A549 (cell line): ENCODE results near the gene PAIP1. TPM values are rescaled to one million over a fixed set of nuclear protein-coding genes. Genes with fewer than 3 reads are reported as not detected.

Experiments used
- ATAC-seq, 2 experiments: fragments of 200-7000 bp in 1 of 2; fragments of >200 bp in 1 of 2; cut with Nextera tagmentation in 1 of 2; cut with Tn5 transposase in 1 of 2; 3 replicates each; pipeline versions ENCODE4 v1.8.0 to v1.9.1; 2018 to 2020; ENCODE audit warnings: mild to moderate bottlenecking in 1 of 2, moderate library complexity in 1 of 2
- CTCF ChIA-PET: fragments of 300-600 bp; sonication (Branson Sonifier 250); formaldehyde crosslinking; extraction: SDS; loops from one replicate; lab custom pipeline; 2021; ENCODE audit warnings: antibody characterized with exemption, inconsistent platforms; lab: Yijun Ruan, JAX
- POLR2A ChIA-PET: fragments of 350-600 bp; formaldehyde crosslinking; extraction: SDS; loops from one replicate; lab custom pipeline; 2021; ENCODE audit warnings: antibody characterized with exemption, inconsistent platforms; lab: Yijun Ruan, JAX
- DNase-seq, 2 experiments: peaks; one replicate each; pipeline versions ENCODE4 v3.0.0 to v3.0.0-alpha.2; 2011 to 2016; ENCODE audit warnings: low read depth in 1 of 2, low spot score in 1 of 2
- FAIRE-seq: peaks from 2 replicates; lab custom pipeline; 2011; peaks lifted over from hg19 to GRCh38; lab: Jason Lieb, UNC
- H3K27ac ChIP-seq, 2 experiments: fragments of >200 bp; sonication (Bioruptor Twin); formaldehyde crosslinking; 3 replicates each; pipeline ENCODE4 v1.5.1; 2016 to 2017
- H3K4me1 ChIP-seq: fragments of >200 bp; sonication (Bioruptor Twin); formaldehyde crosslinking; 3 replicates; pipeline ENCODE4 v1.6.1; 2016
- H3K4me2 ChIP-seq: fragments of >200 bp; sonication (Bioruptor Twin); formaldehyde crosslinking; 3 replicates; pipeline ENCODE4 v1.6.1; 2016
- H3K4me3 ChIP-seq: fragments of >200 bp; sonication (Bioruptor Twin); formaldehyde crosslinking; 3 replicates; pipeline ENCODE4 v1.5.1; 2016
- H3K9me3 ChIP-seq: fragments of >200 bp; sonication (Bioruptor Twin); formaldehyde crosslinking; 3 replicates; pipeline ENCODE4 v1.6.1; 2016
- CBX2 ChIP-seq: fragments of 200-600 bp; sonication (generic); IDR thresholded peaks from 2 replicates; pipeline ENCODE4 v1.6.1; 2016; ENCODE audit warnings: low read depth, mild to moderate bottlenecking, borderline replicate concordance
- CBX8 ChIP-seq: fragments of 200-600 bp; sonication (generic); IDR thresholded peaks from 2 replicates; pipeline ENCODE4 v1.6.1; 2016
- CEBPB ChIP-seq, 2 experiments: fragments of >200 bp in 1 of 2; sonication (Bioruptor Twin) in 1 of 2; formaldehyde crosslinking in 1 of 2; IDR thresholded peaks; 2 replicates each; pipeline ENCODE4 v1.6.1; 2012 to 2016
- CHD2 ChIP-seq: fragments of 150-350 bp; IDR thresholded peaks from 2 replicates; pipeline ENCODE4 v1.6.1; 2014; ENCODE audit warnings: low read length; ENCODE audit not compliant: partially characterized antibody
- CHD4 ChIP-seq: fragments of 200-600 bp; sonication (generic); IDR thresholded peaks from 2 replicates; pipeline ENCODE4 v1.6.1; 2016; ENCODE audit warnings: antibody characterized with exemption, mild to moderate bottlenecking, borderline replicate concordance
- E2F6 ChIP-seq: IDR thresholded peaks from 2 replicates; pipeline ENCODE4 v1.6.1; 2012; ENCODE audit warnings: low read depth, borderline replicate concordance
- FOSL2 ChIP-seq, 2 experiments: fragments of 450-650 bp in 1 of 2; fragments of >200 bp in 1 of 2; sonication (Bioruptor Twin) in 1 of 2; formaldehyde crosslinking; IDR thresholded peaks; 2 replicates each; pipeline versions ENCODE4 v1.5.0 to v1.6.1; 2016 to 2020; ENCODE audit warnings: mild to moderate bottlenecking in 1 of 2, moderate library complexity in 1 of 2
- GATA3 ChIP-seq: IDR thresholded peaks from 2 replicates; pipeline ENCODE4 v1.6.1; 2012; ENCODE audit warnings: borderline replicate concordance
- HDAC2 ChIP-seq: fragments of 200-600 bp; sonication (generic); IDR thresholded peaks from 2 replicates; pipeline ENCODE4 v1.6.1; 2016
- HEYL ChIP-seq: fragments of 250-450 bp; sonication (Bioruptor Pico); IDR thresholded peaks from 2 replicates; pipeline ENCODE4 v1.8.0; 2021; ENCODE audit warnings: mild to moderate bottlenecking, moderate library complexity
- HOXA7 ChIP-seq: fragments of 250-450 bp; sonication (Bioruptor Pico); IDR thresholded peaks from 2 replicates; pipeline ENCODE4 v1.5.0; 2020; ENCODE audit warnings: mild to moderate bottlenecking, moderate library complexity
- HOXB13 ChIP-seq: fragments of 250-450 bp; sonication (Bioruptor Pico); IDR thresholded peaks from 2 replicates; pipeline ENCODE4 v1.5.0; 2020; ENCODE audit warnings: low read depth, mild to moderate bottlenecking, moderate library complexity
- JUN ChIP-seq, 2 experiments: fragments of >200 bp; sonication (Bioruptor Twin); formaldehyde crosslinking; IDR thresholded peaks; 2 replicates in 1 of 2; 3 replicates in 1 of 2; pipeline ENCODE4 v1.6.1; 2016 to 2017
- KDM1A ChIP-seq: fragments of 200-600 bp; sonication (generic); IDR thresholded peaks from 2 replicates; pipeline ENCODE4 v1.6.1; 2016; ENCODE audit warnings: low read depth, mild to moderate bottlenecking
- MAFK ChIP-seq: fragments of 450-650 bp; IDR thresholded peaks from 2 replicates; pipeline ENCODE4 v1.6.1; 2014; ENCODE audit not compliant: partially characterized antibody
- MYC ChIP-seq: IDR thresholded peaks from 2 replicates; pipeline ENCODE4 v1.6.1; 2012; ENCODE audit warnings: mild to moderate bottlenecking, inconsistent platforms, low read length, improper control_type of control experiment, borderline replicate concordance
- NFE2L2 ChIP-seq: fragments of 150-350 bp; conservative IDR thresholded peaks from 2 replicates; pipeline ENCODE4 v1.6.1; 2014; ENCODE audit warnings: low read length
- NR3C1 ChIP-seq: fragments of >200 bp; sonication (Bioruptor Twin); formaldehyde crosslinking; IDR thresholded peaks from 3 replicates; pipeline ENCODE4 v1.6.1; 2017
- POLR2A ChIP-seq: IDR thresholded peaks from 2 replicates; pipeline ENCODE4 v1.6.1; 2012; ENCODE audit warnings: mild to moderate bottlenecking, low read length
- RAD21 ChIP-seq, 2 experiments: fragments of >200 bp in 1 of 2; sonication (Bioruptor Twin) in 1 of 2; formaldehyde crosslinking in 1 of 2; IDR thresholded peaks in 1 of 2; conservative IDR thresholded peaks in 1 of 2; 2 replicates in 1 of 2; 3 replicates in 1 of 2; pipeline ENCODE4 v1.6.1; 2012 to 2018; ENCODE audit warnings: inconsistent platforms in 1 of 2
- RCOR1 ChIP-seq: fragments of 150-350 bp; IDR thresholded peaks from 2 replicates; pipeline ENCODE4 v1.6.1; 2014; ENCODE audit warnings: antibody characterized with exemption, low read length, low read depth
- RFX5 ChIP-seq: fragments of 450-650 bp; IDR thresholded peaks from 2 replicates; pipeline ENCODE4 v1.7.1; 2014; ENCODE audit warnings: antibody characterized with exemption, mild to moderate bottlenecking, moderate library complexity
- SREBF2 ChIP-seq: fragments of 450-650 bp; IDR thresholded peaks from 2 replicates; pipeline ENCODE4 v1.6.1; 2014; ENCODE audit warnings: mild to moderate bottlenecking, moderate library complexity
- ZFP36 ChIP-seq: fragments of 450-650 bp; IDR thresholded peaks from 2 replicates; pipeline ENCODE4 v1.6.1; 2014; ENCODE audit warnings: borderline replicate concordance; ENCODE audit not compliant: partially characterized antibody
- ZSCAN20 ChIP-seq: fragments of 250-450 bp; sonication (Bioruptor Pico); IDR thresholded peaks from 2 replicates; pipeline ENCODE4 v1.8.0; 2022; ENCODE audit warnings: mild to moderate bottlenecking, moderate library complexity
- WGBS: methylation state at CpG from one replicate; pipeline ENCODE4 v1.1.6; 2017; ENCODE audit errors: missing lambda C conversion rate; 5-methylcytosine and 5-hydroxymethylcytosine counted together
- polyA plus RNA-seq, 4 experiments: library from polyadenylated mRNA; depleted of rRNA in 3 of 4; stranded (reverse); fragments of >200 nt; fragmentation: RNase III in 1 of 4; extraction: RNeasy Plus Mini Kit Qiagen cat#74134 plus additional on column Dnase treatment in 1 of 4; gene quantifications; 2 replicates in 3 of 4; 3 replicates in 1 of 4; pipeline ENCODE4 v1.2.3, GENCODE V29; 2011 to 2017

The PAIP1 gene
- polyA plus RNA-seq, 2 of the 4 experiments (the other 2 are of a cell fraction) = 89.6 to 188 TPM

- 0 out of 3 replicates have a peak, but pooled peaks cover 4% of the 10 kb centered on the region for H3K4me1 ChIP-seq
- 83% methylated on average over 5 of the region's 5 CpGs for WGBS
- CTCF ChIA-PET = interaction anchor here (1.6 kb wide), 1 partner anchor 87 kb away, joined by 4 read pairs; the partner anchor contains the start of gene TMEM267
- no peak overlapping the region for H3K4me3 ChIP-seq
- FAIRE-seq = no peak
- no peaks in the 10 kb centered on the region for H3K9me3 ChIP-seq
- DNase-seq = no peak
- no peak overlapping the region for H3K27ac ChIP-seq
- no peak for ATAC-seq
- TF ChIP-seq CEBPB (IDR thresholded peaks at IDR 0.05) (0 out of 4 replicates have a peak, but pooled peaks of 1 of the 2 experiments have one; percentile 12), RFX5 (no peak), CHD2 (no peak)
- TF ChIP-seq, all 56 proteins: peak for 1
- no peak overlapping the region for H3K4me2 ChIP-seq
- POLR2A ChIA-PET = interaction anchor here (0.6 kb wide), 1 partner anchor 29 kb away, joined by 3 read pairs; no protein-coding TSS in a partner anchor
Measured at GRCh38 chr5:43571237-43571636, 14.4 kb upstream of the PAIP1 start.

GRCh38 chr5:43570450-43571158, 13.7 kb upstream of the PAIP1 start:
- POLR2A ChIA-PET = interaction anchor here (0.6 kb wide), 1 partner anchor 28 kb away, joined by 3 read pairs; no protein-coding TSS in a partner anchor

GRCh38 chr5:43569236-43569746, 12.4 kb upstream of the PAIP1 start:
- 66% methylated on average over 4 of the region's 4 CpGs for WGBS
- no peak overlapping the region for H3K4me3 ChIP-seq
- ChIA-PET CTCF (no interaction called here), POLR2A (no interaction called here)
- H3K9me3 ChIP-seq = no peaks in the 10 kb centered on the region
- FAIRE-seq (no peak), ATAC-seq (no peak), DNase-seq (no peak)
- 0 out of 3 replicates have a peak, but pooled peaks cover 4% of the 10 kb centered on the region for H3K4me1 ChIP-seq
- no peak overlapping the region for H3K27ac ChIP-seq
- TF ChIP-seq ZFP36 = no peak
- no peak for TF ChIP-seq GATA3
- TF ChIP-seq CBX2 = no peak
- no peak for TF ChIP-seq HEYL (CRISPR knock-in tag)
- no peak for TF ChIP-seq KDM1A
- TF ChIP-seq MAFK = no peak
- no peak for TF ChIP-seq NFE2L2
- no peak for TF ChIP-seq JUN (IDR thresholded peaks at IDR 0.05)
- no peak for TF ChIP-seq HDAC2
- no peak for TF ChIP-seq E2F6
- TF ChIP-seq NR3C1 = no peak
- TF ChIP-seq RAD21 (conservative IDR thresholded peaks at IDR 0.05 in 1 of 2, IDR thresholded peaks at IDR 0.05 in 1 of 2) = no peak
- TF ChIP-seq CHD4 = no peak
- no peak for TF ChIP-seq SREBF2
- TF ChIP-seq POLR2A = no peak
- no peak for TF ChIP-seq CBX8
- TF ChIP-seq FOSL2 (IDR thresholded peaks at IDR 0.05) = no peak
- TF ChIP-seq FOSL2 (CRISPR knock-in tag; IDR thresholded peaks at IDR 0.05) = no peak
- TF ChIP-seq RCOR1 = no peak
- TF ChIP-seq MYC = no peak
- no peak overlapping the region for H3K4me2 ChIP-seq

More at GRCh38 chr5:43570450-43571158, 13.7 kb upstream of the PAIP1 start:
- 78% methylated on average over 8 of the region's 8 CpGs for WGBS
- ATAC-seq = no peak
- TF ChIP-seq MAFK = peak; percentile 18
- no peak for TF ChIP-seq HOXA7 (CRISPR knock-in tag)
- TF ChIP-seq RCOR1 = no peak
- no peak for TF ChIP-seq ZSCAN20 (CRISPR knock-in tag)
- no peak for TF ChIP-seq HOXB13
- TF ChIP-seq, all 56 proteins: peak for 1
- no peak overlapping the region for H3K4me3 ChIP-seq
- H3K4me1 ChIP-seq = 0 out of 3 replicates have a peak, but pooled peaks cover 4% of the 10 kb centered on the region
- H3K27ac ChIP-seq = no peak overlapping the region
- H3K4me2 ChIP-seq = no peak overlapping the region
- DNase-seq = no peak
- no peak for FAIRE-seq
- H3K9me3 ChIP-seq = no peaks in the 10 kb centered on the region
- CTCF ChIA-PET = interaction anchor here (1.6 kb wide), 1 partner anchor 87 kb away, joined by 4 read pairs; the partner anchor contains the start of gene TMEM267
